Right renal pelvis (tissue), 4 donors: ENCODE measurements around the gene GNG13. TPM values are rescaled to one million over a fixed set of nuclear protein-coding genes. Genes with fewer than 3 reads are reported as not detected.
"Not testable (repeated sequence)": the region's sequence is repeated elsewhere in the genome, so short reads cannot be mapped to it uniquely, and the experiment has no call there.

Source experiments
- DNase-seq, 4 donors: peaks; one replicate each; pipeline ENCODE4 v3.0.0-alpha.2; 2013; ENCODE audit warnings: low read depth in 4 of 4, low spot score in 3 of 4, missing footprints in 1 of 4
- polyA plus RNA-seq, 4 donors: library from polyadenylated mRNA; unstranded; fragments of 120-200 nt; gene quantifications; one replicate each; pipeline ENCODE4 v1.2.1, GENCODE V29; 2013; ENCODE audit not compliant: insufficient read length in 4 of 4

Gene GNG13
- polyA plus RNA-seq, 4 donors: 0.18 to 0.37 (median 0.36) TPM; not detected in 1

DNA sequence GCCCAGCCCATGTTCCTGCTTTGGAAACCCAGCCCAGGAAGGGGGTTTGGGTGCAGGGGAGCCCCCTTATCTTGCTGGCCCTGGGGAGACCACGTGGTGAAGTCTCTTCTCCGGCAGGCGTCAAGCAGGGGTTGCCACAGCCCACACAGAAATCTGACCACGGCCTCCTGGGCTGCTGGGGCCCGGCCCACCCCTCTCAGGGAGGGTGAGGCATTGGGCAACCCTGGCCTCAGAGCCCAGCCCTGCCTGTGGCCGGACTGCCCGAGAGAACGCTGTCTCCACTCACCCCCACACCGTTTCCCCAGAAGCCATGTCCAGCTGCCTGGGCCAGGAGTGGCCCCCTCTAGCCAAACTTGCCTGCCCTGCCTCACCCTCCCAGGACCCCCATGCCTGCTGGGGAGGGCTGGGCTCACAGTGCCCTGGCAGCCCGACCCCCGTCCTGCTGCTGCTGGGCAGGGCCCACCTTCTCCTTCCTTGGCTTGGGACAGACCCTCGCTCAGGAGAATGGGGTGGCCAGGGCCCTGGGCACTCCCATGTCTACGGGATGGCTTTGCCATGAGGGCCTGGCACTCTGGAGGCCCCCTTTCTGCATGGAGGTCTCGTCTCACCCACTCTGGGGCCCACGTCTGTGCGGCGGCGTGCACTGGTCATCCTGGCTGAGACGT lies 19.1 kb downstream of the GNG13 start:
- no peak for DNase-seq

DNA sequence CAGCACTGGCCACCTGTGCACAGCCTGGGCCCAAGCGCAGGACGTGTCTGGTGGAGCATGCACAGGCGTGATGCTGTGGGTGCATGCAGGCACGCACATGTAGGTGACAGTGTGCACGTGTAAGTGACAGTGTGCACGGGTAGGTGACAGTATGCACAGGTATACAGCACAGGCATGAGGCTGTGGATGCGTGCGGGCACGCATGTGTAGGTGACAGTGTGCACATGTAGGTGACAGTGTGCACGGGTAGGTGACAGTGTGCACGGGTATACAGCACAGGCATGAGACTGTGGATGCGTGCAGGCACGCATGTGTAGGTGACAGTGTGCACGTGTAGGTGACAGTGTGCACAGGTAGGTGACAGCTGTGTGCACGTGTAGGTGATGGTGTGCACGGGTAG lies 20.2 kb downstream of the GNG13 start:
- DNase-seq: no peak

DNA sequence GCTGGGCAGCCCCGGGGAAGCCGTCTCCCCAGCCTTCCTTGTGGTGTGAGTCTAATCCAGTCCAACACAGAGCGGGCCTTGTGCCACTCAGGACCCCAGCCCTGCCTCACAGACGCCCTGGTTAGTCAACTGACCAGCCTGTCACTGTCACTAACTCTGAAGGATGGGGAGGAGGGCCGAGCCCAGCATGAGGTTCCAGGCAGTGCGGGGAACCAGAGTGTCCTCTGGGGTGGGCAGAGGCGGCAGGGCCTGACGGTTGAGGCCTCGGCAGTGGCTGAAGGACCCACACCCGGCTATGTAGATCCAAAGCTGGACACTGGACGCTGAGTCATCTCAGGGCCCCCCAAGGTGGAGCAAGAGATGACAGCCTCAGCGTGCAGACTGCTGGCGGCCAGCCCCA lies 21.0 kb downstream of the GNG13 start:
- no peak for DNase-seq

DNA sequence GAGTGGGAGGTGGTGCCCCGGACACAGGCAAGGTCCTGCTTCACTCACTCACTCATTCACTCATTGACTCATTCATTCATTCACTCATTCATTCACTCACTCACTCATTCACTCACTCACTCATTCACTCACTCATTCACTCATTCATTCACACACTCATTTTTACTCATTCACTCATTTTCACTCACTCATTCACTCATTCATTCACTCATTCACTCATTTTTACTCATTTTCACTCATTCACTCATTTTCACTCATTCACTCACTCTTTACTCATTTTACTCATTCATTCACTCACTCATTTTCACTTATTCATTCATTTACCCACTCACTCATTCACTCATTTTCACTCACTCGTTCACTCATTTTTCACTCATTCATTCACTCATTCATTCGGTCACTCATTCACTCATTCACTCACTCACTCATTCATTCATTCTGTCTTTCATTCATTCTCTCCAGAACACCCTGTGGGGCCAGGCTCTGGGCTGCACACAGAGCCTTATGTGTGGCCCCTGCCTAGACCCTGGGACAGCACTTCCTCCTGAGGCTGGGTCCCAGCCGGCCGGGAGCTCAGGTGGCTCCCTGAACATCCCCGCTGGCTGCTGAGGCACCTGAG lies 21.5 kb downstream of the GNG13 start:
- DNase-seq: no peak

DNA sequence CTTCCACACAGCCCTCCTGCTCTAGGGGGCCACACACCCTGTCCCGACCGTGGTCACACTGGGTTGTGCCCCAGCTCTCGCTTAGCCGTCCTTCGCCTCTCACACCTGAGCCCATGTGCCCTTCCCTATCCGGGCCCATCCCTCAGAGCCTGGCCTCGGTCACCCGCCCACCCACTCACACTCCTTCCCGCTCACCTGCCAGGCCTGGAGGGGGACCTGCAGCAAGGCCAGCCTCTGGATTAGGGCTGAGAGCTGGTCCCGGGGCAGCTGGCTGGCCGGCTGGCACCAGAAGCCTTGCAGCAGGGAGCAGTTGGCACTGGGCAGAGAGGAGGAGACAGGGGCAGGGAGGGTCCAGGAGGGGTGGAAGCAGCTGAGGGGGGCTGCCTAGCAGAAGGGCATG lies 22.1 kb downstream of the GNG13 start:
- DNase-seq: no peak

DNA sequence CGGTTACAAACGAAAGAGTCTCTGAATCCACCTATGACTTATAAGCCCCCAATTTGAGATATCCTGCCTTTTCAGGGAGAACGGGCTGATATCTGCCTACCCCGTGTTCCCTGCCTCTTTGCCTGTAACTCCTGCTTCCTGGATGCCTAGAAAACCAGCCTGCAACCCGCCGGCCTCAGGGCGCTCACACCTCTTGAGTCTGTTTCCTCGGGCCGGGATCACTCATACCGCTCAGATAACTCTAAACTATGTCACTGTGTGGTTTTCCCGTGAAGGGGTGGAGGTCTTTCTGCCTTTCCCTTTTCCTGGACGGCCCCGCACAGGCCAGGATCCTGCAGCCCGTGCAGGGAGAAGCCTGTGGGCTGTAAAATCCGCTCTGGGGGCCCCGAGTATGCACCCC lies 22.7 kb downstream of the GNG13 start:
- no peak for DNase-seq

DNA sequence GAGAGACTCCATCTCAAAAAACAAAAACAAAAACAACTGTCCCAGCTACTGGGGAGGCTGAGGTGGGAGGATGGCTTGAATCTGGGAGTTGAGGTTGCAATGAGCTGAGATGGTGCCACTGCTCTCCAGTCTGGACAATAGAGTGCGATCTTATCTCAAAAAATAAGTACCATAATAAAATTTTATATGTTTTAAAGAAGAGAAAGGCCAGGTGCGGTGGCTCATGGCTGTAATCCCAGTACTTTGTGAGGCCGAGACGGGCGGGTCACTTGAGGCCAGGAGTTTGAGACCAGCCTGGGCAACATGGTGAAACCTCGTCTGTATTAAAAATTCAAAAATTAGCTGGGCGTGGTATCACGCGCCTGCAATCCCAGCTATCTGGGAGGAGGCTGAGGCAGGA lies 23.7 kb downstream of the GNG13 start:
- no peak for DNase-seq

DNA sequence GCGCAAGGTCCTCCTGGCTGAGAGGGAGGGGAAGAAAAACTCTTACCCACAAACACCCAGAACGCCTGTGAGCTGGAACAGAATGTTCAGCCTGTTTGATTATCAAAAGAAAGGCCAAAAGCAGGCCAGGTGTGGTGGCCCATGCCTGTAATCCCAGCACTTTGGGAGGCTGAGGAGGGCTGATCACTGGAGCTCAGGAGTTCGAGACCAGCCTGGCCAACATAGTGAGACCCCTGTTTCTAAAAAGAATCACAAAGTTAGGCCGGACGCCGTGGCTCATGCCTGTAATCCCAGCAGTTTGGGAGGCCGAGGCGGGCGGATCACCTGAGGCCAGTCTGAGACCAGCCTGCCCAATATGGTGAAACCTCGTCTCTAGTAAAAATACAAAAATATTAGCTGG lies 24.2 kb downstream of the GNG13 start:
- not testable (repeated sequence) for DNase-seq

DNA sequence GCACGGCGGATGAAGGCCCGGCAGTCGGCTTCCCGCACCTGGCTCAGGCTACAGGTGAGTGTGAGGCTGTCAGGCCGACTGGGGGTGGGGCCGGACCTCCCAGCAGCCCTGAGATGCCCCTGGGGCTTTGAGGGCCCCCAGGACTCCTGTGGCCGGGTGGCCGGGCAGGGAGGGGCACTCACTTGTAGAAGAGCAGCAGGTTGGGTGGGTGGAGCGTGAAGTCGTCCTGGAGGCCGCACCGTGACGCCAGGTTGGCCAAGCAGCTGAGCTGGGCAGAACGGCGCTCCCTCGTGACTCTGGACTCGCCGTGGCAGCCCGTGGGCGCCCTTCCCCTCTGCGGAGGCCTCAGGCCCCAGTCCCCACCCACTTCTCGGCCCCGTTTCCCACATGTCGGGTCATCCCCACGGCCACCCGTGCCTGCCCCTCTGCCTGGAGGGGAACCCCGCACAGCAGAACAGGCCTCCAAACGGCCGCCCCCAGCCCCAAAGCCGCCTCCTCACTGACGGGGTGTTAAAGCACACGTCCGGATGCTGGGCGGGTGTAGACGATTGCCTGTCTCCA lies 25.2 kb downstream of the GNG13 start:
- DNase-seq: no peak

DNA sequence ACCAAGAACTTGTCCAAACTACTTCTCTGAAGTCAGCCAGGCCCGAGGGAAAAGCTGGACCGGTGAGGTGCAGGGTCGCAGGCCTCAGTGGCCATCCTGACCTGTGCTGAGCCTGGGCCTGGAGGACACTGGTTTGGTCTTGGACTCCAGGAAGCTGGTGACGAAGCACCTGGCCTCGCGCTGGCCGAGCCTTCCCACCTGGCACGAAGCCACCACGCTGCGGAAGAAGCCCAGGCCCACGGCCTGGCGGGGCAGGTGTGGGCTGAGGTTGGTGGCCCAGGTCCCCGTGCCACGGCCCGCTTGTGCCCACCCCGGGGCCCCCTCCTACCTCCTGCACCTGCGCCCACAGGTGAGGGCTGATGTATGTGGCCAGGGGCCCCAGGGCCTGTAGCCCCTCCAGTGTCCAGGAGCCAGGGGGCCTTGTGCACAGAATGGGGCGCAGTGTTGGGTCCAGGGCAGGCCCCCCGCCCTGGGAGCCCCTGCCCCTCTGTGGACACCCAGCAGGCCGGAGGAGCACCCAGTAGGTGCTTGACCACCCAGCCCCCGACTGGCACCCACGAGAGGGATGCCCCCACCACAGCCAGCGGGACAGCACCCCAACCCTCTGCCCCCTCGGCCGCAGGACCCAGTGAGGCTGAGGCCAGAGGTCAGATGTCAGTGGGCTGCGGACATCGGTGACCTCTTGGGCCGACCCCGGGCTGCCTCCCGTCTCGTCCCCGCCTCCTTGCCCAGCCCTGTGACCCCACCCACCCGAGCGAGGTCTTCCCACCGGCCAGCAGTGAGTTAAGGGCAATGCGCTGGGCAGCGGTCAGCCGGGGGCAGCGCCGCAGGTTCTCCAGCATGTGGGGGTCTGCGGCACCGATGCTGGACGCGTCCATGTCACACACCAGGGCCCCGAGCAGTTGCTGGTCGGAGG lies 26.2 kb downstream of the GNG13 start:
- DNase-seq: no peak

DNA sequence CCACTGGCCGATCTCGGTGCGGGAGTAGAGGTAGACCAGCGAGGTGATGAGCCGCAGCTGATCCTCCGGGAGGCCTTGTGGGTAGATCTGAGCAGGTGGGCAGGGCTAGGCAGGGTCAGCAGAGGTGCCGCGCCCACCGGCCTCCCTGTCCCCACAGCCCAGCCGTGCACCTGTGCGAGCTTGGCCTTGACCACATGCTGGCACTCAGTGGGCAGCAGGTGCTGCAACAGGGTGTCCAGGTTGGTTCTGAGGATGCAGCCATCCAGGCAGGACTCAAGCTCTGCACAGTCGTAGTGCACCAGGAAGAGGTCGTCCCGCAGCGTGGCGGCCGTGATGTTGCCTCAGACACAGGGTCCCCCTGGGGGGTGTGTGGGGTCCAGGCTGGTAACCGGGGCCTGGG lies 27.6 kb downstream of the GNG13 start:
- DNase-seq: no peak

DNA sequence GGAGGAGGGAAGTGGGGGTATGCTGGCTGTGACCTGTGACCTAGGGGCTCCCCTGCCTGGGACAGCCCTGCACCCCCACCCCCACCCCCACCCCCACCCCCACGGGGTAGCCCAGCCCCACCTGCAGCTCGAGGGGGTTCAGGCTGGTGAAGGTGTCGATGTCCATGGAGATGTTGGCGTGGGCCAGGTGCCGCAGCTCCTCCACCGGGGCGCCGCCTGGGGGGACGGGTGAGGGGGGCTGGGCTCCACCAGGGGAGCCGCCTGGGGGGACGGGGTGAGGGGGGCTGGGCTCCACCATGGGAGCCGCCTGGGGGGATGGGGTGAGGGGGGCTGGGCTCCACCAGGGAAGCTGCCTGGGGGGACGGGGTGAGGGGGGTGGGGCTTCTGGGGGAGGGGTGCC lies 30.1 kb downstream of the GNG13 start:
- no peak for DNase-seq

DNA sequence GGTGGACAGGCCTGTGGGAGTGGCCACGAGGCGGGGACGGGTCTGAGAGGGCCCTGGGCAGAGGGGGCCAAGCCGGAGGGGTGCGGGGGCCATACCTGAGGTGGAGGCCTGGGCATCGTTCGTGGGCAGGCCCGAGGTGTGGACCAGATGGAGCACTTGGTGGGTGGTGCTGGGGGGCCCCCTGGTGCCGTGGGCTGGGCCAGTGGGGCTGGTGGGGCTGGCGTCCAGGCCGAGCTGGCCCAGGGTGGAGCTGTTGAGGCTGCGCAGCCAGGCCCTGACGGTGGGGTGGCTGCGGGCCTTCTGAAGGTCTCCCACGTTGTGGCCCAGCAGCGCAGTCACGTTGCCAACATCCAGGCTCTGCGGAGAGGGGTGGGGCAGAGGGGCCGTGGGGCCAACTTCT lies 30.6 kb downstream of the GNG13 start:
- DNase-seq: no peak

DNA sequence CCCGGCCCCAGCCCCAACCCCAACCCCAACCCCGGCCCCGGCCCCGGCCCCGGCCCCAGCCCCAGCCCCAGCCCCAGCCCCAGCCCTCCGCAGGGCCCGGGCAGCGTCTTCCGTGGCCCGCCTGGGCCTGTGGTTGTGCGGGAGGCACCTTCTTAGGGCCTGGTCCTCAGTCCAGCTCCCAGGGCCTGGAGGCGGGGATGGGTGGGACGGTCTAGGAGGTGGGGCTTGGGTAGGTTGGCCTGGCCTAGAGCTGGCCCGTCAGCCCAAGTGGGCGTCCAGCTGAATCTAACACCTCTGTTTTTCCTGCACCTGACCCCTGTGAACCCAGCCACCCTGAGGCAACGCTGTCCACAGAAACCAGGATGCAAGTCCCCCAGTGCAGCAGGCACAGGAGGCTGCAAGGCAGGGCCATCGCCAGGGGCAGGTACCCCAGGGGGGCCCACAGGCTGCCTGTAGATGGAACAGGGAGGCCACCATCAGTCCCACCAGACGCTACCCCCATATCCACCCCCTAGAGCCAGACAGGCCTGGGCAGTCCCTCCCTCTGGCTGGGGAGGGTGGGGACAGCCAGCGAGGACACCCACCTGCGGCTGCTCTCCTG lies 31.2 kb downstream of the GNG13 start:
- no peak for DNase-seq

DNA sequence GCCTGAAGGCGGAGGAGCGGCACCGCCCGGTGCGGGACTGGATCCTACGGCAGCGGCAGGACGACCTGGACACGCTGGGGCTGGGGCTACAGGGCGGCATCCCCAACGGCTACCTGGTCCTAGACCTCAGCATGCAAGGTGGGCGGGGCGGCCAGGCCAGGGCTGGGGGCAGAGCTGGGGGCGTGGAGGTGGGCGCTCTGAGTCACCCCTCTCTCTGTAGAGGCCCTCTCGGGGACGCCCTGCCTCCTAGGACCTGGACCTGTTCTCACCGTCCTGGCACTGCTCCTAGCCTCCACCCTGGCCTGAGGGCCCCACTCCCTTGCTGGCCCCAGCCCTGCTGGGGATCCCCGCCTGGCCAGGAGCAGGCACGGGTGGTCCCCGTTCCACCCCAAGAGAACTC lies 32.1 kb downstream of the GNG13 start:
- DNase-seq: no peak

DNA sequence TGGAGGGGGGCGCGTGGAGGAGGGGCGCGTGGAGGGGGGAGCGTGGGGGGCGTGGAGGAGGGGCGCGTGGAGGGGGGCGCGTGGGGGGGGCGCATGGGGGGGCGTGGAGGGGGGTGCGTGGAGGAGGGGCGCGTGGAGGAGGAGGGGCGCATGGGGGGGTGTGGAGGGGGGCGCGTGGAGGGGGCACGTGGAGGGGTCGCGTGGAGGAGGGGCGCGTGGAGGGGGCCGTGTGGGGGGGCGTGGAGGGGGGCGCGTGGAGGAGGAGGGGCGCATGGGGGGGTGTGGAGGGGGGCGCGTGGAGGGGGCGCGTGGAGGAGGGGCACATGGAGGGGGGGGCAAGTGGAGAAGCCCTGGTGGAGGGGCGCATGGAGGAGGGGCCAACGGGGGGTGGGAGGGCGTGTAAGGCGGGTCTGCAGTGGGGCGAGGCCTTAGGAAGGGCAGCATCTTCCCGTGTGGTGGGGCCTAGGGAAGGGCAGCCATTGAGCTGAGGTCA lies 32.7 kb downstream of the GNG13 start:
- DNase-seq: no peak

DNA sequence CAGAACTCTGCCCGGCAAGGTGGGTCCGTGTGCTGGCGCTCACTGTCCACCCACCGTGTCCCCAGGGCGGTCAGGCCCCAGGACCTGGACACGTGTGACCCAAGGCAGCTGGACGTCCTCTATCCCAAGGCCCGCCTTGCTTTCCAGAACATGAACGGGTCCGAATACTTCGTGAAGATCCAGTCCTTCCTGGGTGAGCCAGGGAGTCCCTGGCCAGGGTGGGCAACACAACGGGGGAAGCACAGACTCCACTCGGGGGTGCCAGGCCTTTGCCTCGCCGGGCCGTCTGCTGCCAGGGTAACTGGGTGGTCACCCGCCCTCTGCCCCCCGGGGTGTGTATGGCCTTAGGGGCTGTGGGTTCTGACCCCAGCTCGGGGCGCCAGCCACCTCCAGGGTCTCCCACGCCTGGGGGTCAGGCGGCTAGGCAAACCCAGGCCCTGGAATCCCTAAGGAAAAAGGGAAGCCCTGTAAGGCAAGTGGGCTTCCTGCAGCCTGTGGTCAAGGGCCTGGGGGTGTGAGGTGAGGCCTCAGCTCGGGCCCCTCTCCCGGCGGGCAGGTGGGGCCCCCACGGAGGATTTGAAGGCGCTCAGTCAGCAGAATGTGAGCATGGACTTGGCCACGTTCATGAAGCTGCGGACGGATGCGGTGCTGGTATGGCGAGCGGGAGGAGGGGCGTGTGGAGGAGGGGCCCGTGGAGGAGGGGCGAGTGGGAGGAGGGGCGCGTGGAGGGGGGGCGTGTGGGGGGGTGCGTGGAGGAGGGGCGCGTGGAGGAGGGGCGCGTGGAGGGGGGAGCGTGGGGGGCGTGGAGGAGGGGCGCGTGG lies 33.5 kb downstream of the GNG13 start:
- DNase-seq: no peak

DNA sequence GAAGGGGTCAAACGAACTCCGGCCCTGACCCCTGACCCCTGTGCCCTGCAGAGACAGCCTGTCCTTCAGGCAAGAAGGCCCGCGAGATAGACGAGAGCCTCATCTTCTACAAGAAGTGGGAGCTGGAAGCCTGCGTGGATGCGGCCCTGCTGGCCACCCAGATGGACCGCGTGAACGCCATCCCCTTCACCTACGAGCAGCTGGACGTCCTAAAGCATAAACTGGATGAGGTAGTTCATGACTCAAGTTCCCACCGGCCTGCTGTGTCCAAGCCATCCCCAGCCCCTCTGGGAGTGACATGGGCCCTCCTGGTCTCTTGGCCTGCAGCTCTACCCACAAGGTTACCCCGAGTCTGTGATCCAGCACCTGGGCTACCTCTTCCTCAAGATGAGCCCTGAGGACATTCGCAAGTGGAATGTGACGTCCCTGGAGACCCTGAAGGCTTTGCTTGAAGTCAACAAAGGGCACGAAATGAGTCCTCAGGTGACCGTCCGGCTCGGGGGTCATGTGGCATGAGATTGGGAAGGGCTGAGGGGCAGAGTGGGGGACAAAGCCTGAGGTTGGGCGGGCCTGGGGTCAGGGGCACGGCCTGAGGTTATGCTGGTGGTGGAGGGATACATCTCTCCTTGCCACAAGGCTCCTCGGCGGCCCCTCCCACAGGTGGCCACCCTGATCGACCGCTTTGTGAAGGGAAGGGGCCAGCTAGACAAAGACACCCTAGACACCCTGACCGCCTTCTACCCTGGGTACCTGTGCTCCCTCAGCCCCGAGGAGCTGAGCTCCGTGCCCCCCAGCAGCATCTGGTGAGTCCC lies 34.3 kb downstream of the GNG13 start:
- DNase-seq: no peak

DNA sequence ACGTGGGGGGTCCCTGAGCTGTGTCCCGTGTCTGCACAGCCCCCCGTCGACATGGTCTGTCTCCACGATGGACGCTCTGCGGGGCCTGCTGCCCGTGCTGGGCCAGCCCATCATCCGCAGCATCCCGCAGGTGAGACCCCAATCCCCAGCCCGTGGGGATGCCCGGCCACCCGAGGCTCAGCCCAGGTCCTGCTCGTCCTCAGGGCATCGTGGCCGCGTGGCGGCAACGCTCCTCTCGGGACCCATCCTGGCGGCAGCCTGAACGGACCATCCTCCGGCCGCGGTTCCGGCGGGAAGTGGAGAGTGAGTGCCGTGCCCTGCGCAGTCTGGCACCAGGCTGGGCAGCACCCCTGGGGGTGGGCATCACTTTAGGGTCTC lies 35.1 kb downstream of the GNG13 start:
- DNase-seq: no peak
